Right lobe of liver (tissue), 6 donors: ENCODE data around the gene DKK1. TPM values are rescaled to one million over a fixed set of nuclear protein-coding genes. Genes with fewer than 3 reads are reported as not detected.
A peak's percentile ranks its signal among the peaks of the same experiment; 100 is the strongest.

Source experiments
- ATAC-seq, 4 donors: fragments of 200-7000 bp; cut with Tn5 transposase; one replicate each; pipeline ENCODE4 v1.9.1; 2020; ENCODE audit warnings: mild to moderate bottlenecking in 4 of 4, moderate library complexity in 4 of 4
- DNase-seq, 3 donors: peaks; one replicate each; pipeline ENCODE4 v3.0.0-alpha.2; 2020
- H3K27ac ChIP-seq, 3 donors: fragments of 200-600 bp; one replicate each; pipeline ENCODE4 v1.8.0; 2022
- H3K27me3 ChIP-seq, 2 donors: fragments of 200-600 bp; one replicate each; pipeline ENCODE4 v1.8.0; 2022
- H3K36me3 ChIP-seq, 4 donors: fragments of 200-600 bp; sonication (generic) in 1 of 4; one replicate each; pipeline versions ENCODE4 v1.5.1 to v1.8.0; 2017 to 2022; ENCODE audit warnings: control low read depth in 1 of 4
- H3K4me1 ChIP-seq, 4 donors: fragments of 200-600 bp; sonication (generic) in 1 of 4; one replicate each; pipeline versions ENCODE4 v1.5.1 to v1.8.0; 2017 to 2022; ENCODE audit warnings: control low read depth in 1 of 4
- H3K4me3 ChIP-seq, 3 donors: fragments of 200-600 bp; one replicate each; pipeline ENCODE4 v1.8.0; 2022
- H3K9me3 ChIP-seq, 4 donors: fragments of 200-600 bp; sonication (generic) in 1 of 4; one replicate each; pipeline versions ENCODE4 v1.5.1 to v1.8.0; 2017 to 2022; ENCODE audit warnings: control low read depth in 1 of 4
- CTCF ChIP-seq, 4 donors: fragments of 200-600 bp in 3 of 4; fragments of 450-650 bp in 1 of 4; IDR thresholded peaks; one replicate each; pipeline versions ENCODE4 v1.5.1 to v1.8.0; 2016 to 2022; ENCODE audit warnings: antibody characterized with exemption in 4 of 4, mild to moderate bottlenecking in 2 of 4
- POLR2A ChIP-seq: fragments of 450-650 bp; IDR thresholded peaks from one replicate; pipeline ENCODE4 v1.6.1; 2017; ENCODE audit warnings: antibody characterized with exemption, mild to moderate bottlenecking
- WGBS: methylation state at CpG from one replicate; pipeline ENCODE4 v1.1.6; 2018; ENCODE audit warnings: low coverage, low lambda C conversion rate; ENCODE audit not compliant: insufficient coverage; ENCODE audit errors: missing lambda C conversion rate; 5-methylcytosine and 5-hydroxymethylcytosine counted together
- intact Hi-C, 2 donors: fragments of 100-400 bp; cut with DNase I; formaldehyde crosslinking; loops; one replicate each; pipeline versions ENCODE4 v1.11.2 to v1.14.1; 2022
- total RNA-seq, 6 experiments: library from RNA; depleted of rRNA in 2 of 6; stranded (reverse); fragments of >200 nt in 2 of 6; fragmentation: NEBNext Ultra II Directional in 3 of 6; extraction: Animal tissue kit (Norgen Biotek cat#: 25700) in 3 of 6; gene quantifications; one replicate each; pipeline versions ENCODE4 v1.1.0 to v1.2.4, GENCODE V29; 2016 to 2023
- donor health status: DM: no; HTN: yes; CAD: no.
- donor health status: DM: no; HTN: no; CAD: no.
- donor health status: DM: no; HTN: no; CAD: no.
- donor health status: DM: no; HTN: yes; CAD: no.
- donor health status: DM: no; HTN: yes; CAD: no.

DKK1 gene
- total RNA-seq, 6 experiments from 2014 or later: not detected

- Histone ChIP-seq H3K4me3 (peak overlapping the region; percentile 20 to 37 (median 22)), H3K36me3 (no peaks in the 10 kb centered on the region), H3K27ac (no peak overlapping the region), H3K27me3 (peaks cover 0 to 9% of the 10 kb centered on the region in 2 donors), H3K9me3 (no peaks in the 10 kb centered on the region), H3K4me1 (peaks cover 0 to 10% (median 0%) of the 10 kb centered on the region in 4 donors)
- peak; percentile 85 to 97 (median 88) for ATAC-seq
- DNase-seq: peak; percentile 47 to 60 (median 51)
- 4% methylated on average over 25 of the region's 40 CpGs for WGBS
- TF ChIP-seq POLR2A (no peak), CTCF (IDR thresholded peaks at IDR 0.05) (peak; percentile 43 to 80 (median 58))
- intact Hi-C loops: no loop called here
These were observed 5.6 kb upstream of the DKK1 start for GRCh38 chr10:52308251-52309031.

GRCh38 chr10:52312942-52313255, 1.2 kb upstream of the DKK1 start:
- TF ChIP-seq POLR2A (no peak), CTCF (IDR thresholded peaks at IDR 0.05) (no peak)
- Histone ChIP-seq H3K4me3 (no peak overlapping the region), H3K27ac (no peak overlapping the region), H3K36me3 (no peaks in the 10 kb centered on the region), H3K9me3 (no peaks in the 10 kb centered on the region), H3K4me1 (peaks cover 0 to 24% (median 0%) of the 10 kb centered on the region in 4 donors), H3K27me3 (peaks cover 0 to 9% of the 10 kb centered on the region in 2 donors)
- WGBS: 5% methylated on average over 3 of the region's 3 CpGs
- no peak for ATAC-seq
- intact Hi-C loops: no loop called here
- DNase-seq: no peak

- WGBS: 3% methylated on average over 24 of the region's 26 CpGs
These were observed 687 bp upstream of the DKK1 start for GRCh38 chr10:52313256-52313932.

More at GRCh38 chr10:52313256-52313932, 687 bp upstream of the DKK1 start:
- DNase-seq: no peak
- H3K4me3 ChIP-seq: peak overlapping the region; percentile 24 to 54 (median 46)
- no peaks in the 10 kb centered on the region for H3K36me3 ChIP-seq
- H3K4me1 ChIP-seq: peaks cover 0 to 23% (median 0%) of the 10 kb centered on the region in 4 donors
- TF ChIP-seq CTCF (IDR thresholded peaks at IDR 0.05) (no peak), POLR2A (no peak)
- peaks cover 0 to 9% of the 10 kb centered on the region in 2 donors for H3K27me3 ChIP-seq
- ATAC-seq: peak in 1 of 4 donors; percentile 15
- no peak overlapping the region for H3K27ac ChIP-seq
- intact Hi-C loops: no loop called here
- H3K9me3 ChIP-seq: no peaks in the 10 kb centered on the region
